HL-60 (cell line): ENCODE results near the gene SPATS2L.

ENCODE experiments used
- DNase-seq, 2 experiments: peaks; one replicate each; pipeline ENCODE4 v3.0.0-alpha.2; 2010 to 2020; ENCODE audit warnings: low read depth in 1 of 2, low spot score in 1 of 2
- H3K27ac ChIP-seq: fragments of 250-450 bp; sonication (Bioruptor Pico); replicated peaks from 2 replicates; pipeline ENCODE4 v1.5.1; 2020; ENCODE audit warnings: mild to moderate bottlenecking, moderate library complexity
- H3K27me3 ChIP-seq: fragments of 250-450 bp; sonication (Bioruptor Pico); 2 replicates; pipeline ENCODE4 v1.5.1; 2021; ENCODE audit warnings: mild to moderate bottlenecking, moderate library complexity; ENCODE audit not compliant: insufficient read depth, poor library complexity, severe bottlenecking
- H3K4me3 ChIP-seq: replicated peaks from 2 replicates; pipeline ENCODE4 v1.5.1; 2011; ENCODE audit warnings: mild to moderate bottlenecking, control low read depth, low read length; ENCODE audit not compliant: insufficient read depth
- CTCF ChIP-seq: IDR thresholded peaks from one replicate; pipeline ENCODE4 v1.5.1; 2011; ENCODE audit warnings: low read length, control low read depth, inconsistent platforms; ENCODE audit not compliant: insufficient read depth
- GABPA ChIP-seq: IDR thresholded peaks from 2 replicates; pipeline ENCODE4 v1.6.1; 2012; ENCODE audit warnings: low read depth
- POLR2AphosphoS5 ChIP-seq: IDR thresholded peaks from 2 replicates; pipeline ENCODE4 v1.6.1; 2012; ENCODE audit warnings: low read depth
- REST ChIP-seq: IDR thresholded peaks from 2 replicates; pipeline ENCODE4 v1.6.1; 2012; ENCODE audit warnings: low read depth; ENCODE audit not compliant: insufficient replicate concordance
- SPI1 ChIP-seq: IDR thresholded peaks from 2 replicates; pipeline ENCODE4 v1.6.1; 2012; ENCODE audit warnings: low read depth, mild to moderate bottlenecking, borderline replicate concordance

SPATS2L gene

GRCh38 chr2:200406379-200406778 is 99.9 kb downstream of the SPATS2L start:
- no peak overlapping the region for H3K27ac ChIP-seq

GRCh38 chr2:200408428-200409316 is 102.2 kb downstream of the SPATS2L start:
- H3K27me3 ChIP-seq: peaks cover 5% of the 10 kb centered on the region
- no peak overlapping the region for H3K4me3 ChIP-seq
- no peak for DNase-seq
- H3K27ac ChIP-seq: no peak overlapping the region
- TF ChIP-seq SPI1 (no peak), REST (no peak)

More at GRCh38 chr2:200406379-200406778, 99.9 kb downstream of the SPATS2L start:
- Histone ChIP-seq H3K4me3 (no peak overlapping the region), H3K27me3 (peaks cover 5% of the 10 kb centered on the region)
- no peak for DNase-seq
- TF ChIP-seq CTCF (no peak), GABPA (no peak), SPI1 (no peak), REST (no peak), POLR2AphosphoS5 (no peak)

GRCh38 chr2:200411831-200412230 is 105.3 kb downstream of the SPATS2L start:
- no peak for TF ChIP-seq SPI1
- TF ChIP-seq GABPA: no peak
- TF ChIP-seq POLR2AphosphoS5: no peak
- no peak for TF ChIP-seq CTCF
- no peak for TF ChIP-seq REST
- DNase-seq: no peak
- H3K27me3 ChIP-seq: peaks cover 7% of the 10 kb centered on the region
- H3K27ac ChIP-seq: no peak overlapping the region
- H3K4me3 ChIP-seq: no peak overlapping the region
